Embryonic facial prominence (tissue), 1 donor: ENCODE data around the gene MAP7.
"Not testable (repeated sequence)": the region's sequence is repeated elsewhere in the genome, so short reads cannot be mapped to it uniquely, and the experiment has no call there.

Source experiments
- DNase-seq: peaks from one replicate; pipeline ENCODE4 v3.0.0-alpha.2; 2016; ENCODE audit errors: extremely low spot score

Gene MAP7

DNA sequence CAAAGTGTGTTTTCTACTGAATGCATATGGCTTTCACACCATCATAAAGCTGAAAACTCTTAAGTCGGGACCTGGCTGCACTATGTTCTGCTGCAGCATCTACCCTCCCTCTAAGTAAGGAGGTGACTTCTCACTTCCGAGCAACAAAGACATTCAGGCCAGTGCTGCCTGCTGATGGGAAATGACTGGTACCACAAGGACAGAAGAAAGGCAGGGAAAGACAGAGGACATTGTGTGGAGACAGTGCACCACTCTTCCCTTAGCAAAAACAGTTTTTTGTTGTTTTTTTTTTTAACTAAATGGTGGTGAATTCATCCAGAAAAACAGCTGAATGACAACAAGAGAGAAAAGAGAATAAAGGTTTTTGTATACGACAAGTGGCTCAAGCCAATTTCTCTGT is 81.5 kb downstream of the MAP7 start:
- no peak for DNase-seq

DNA sequence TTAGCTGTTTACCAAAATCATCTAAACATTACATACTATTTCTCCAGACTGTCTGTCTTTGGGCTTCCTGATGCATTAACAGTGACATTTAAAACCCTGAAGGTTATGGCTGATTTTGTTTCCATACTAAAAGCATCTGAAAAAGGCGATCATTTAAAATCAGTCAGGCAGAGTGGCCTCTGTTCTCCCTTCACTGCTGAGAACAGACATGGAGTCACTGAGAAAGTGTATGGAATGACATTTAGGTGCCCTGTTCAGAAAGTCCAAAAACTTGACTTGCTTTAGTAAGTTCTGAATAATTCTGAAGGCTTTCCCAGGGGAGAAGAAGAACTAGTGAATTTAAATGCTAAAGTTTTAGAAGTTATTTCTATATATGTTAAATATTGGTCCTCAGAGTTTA is 83.0 kb downstream of the MAP7 start:
- DNase-seq = no peak

DNA sequence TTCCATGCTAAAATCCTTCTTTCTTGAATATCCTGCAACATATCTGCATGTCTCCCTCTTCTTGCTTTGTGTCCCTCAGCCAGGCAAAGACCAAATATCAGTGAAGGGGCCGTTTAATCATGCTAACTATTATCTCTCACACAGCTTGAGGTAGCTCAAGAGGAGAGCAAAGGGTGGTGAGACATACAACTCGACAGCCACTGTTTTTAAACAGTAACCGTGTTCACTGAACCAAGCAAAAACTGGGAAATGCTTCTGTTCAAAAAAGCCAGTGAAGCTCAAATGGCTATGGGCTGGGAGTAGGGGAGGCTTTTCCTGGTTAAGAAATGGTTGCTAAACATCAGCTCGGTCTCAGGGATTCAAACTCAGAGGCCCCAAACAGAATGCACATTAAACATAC is 83.4 kb downstream of the MAP7 start:
- no peak for DNase-seq

DNA sequence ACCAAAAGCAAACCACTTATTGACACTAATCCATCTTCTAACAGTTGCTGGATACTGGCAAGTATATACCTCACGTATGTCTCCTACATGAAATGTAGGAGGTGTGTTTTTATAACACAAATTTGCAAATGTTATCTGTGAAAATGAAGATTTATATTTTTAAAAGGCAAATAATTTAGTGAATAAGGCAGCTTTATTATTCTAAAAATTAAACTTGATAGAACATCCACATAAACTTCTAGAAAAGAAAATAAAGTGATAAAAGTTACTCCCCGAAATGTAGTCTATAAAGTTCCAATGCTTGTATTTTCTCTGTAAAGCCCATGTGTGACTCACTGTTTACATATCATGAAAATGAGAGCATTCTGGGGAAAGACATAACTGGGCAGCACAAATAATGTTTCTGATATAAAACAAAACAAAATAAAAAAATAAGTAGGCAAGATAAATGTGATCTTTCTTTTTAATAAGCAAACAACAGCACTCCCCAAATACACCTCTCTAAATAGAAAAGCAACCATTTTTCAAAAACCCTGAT is 84.4 kb downstream of the MAP7 start:
- DNase-seq = no peak

DNA sequence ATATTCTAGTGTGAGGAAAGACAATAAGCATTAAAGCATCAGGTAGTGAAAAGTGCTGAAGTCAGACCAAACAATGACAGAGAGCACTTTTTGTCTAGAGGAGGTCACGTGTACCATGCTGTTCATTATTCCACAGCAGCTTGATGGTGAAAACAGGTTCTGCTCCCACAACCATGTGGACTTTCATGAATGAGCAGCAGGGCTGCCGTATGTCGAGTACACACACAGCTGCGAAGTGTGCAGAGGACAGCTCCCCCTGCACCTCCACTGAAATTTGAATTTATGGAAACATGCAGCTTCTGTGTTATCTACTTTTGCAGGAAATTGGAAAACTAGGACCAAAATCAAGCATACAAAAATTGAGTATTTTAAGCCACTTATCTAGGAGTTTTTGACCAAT is 85.3 kb downstream of the MAP7 start:
- no peak for DNase-seq

DNA sequence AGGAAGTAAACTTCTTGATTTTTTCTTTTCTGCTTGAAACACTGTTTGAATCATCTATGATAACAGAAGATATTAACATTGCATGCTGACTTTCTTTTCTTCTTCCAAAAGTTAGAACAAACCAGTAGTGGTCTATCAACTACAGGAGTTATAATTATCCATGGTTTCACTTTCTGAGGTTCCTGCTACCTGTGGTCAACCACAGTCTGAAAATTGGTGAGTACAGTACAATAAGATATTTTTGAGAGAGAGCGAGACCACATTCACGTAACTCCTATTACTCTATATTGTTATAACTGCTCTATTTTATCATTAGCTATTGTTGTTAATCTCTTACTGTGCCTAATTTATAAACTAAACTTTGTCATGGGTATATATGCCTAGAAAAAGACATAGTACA is 86.1 kb downstream of the MAP7 start:
- DNase-seq = no peak

DNA sequence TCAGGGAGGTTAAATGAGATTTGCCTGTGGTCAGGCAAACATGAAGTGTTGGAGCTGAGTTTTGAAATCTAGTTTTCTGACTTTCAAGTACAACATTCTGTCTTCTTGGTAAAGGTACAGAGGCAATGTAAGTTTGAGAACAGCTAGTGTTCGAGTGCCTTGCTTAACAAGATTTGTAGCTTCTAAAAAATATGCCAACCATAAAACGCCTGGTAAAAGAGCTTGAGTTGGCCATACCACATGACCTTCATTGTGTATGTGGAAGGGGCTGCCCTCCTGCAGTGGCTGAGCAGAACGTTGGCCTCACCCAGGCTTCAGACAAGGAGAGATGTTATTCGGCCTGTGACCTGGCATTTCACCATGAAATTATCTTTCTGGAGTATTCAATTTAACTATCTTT is 86.5 kb downstream of the MAP7 start:
- no peak for DNase-seq

DNA sequence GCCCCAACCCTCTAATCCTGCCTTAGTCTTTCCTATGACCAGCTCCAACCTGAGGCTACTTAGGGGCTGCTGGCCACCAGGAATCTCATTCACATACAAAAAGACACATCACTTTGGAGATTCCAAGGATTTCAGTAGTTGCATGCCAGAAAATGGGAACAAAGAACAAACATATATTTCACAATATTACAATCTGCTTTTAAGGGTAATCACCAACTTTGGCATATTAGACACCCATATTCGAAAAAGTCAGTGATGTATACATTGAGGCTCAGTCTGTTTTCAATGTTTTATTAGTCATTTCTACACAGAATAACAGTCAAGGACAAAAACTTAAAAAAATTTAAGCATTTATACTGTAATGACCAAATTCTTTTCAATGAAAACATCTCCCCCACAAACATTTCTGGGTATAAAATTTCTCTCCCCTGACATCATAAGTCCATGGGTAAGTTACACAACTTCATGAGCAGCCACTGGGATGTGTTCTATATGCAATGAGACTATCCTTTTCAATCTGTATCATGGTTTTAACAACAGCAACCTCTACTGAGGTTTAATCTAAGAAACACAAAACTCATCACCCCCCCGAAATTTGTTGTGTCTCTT is 103.5 kb downstream of the MAP7 start:
- no peak for DNase-seq

DNA sequence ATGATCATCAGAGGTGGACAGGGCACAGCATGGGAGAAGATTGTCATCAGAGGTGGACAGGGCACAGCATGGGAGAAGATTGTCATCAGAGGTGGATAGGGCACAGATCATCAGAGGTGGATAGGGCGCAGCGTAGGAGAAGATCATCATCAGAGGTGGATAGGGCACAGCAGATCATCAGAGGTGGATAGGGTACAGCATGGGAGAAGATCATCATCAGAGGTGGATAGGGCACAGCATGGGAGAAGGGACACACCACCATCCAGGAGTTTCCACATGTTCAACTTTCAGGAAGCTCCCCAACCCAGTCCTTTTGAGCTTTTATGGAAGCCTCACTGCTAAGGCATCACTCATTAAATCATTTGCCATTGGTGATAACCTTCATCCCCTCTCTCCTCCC is 104.1 kb downstream of the MAP7 start:
- DNase-seq = no peak

DNA sequence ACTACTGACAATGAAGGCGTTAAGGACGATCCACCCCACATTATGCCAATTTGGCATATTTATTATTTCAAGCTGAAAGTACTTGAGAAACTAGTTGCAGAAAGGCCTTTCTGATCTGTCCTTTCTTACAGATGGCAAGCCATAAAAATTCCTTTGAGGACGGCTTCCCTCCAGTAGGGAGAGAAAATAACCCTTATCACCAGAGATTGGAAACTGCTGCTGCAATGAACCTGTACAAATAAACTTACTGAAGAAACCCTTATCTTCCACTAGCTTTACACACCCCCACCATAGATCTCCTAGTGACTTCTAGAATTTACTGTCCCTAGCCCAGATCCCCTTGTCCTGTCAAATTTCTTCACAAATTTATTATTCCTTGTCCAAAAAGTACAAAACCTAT is 105.2 kb downstream of the MAP7 start:
- no peak for DNase-seq

DNA sequence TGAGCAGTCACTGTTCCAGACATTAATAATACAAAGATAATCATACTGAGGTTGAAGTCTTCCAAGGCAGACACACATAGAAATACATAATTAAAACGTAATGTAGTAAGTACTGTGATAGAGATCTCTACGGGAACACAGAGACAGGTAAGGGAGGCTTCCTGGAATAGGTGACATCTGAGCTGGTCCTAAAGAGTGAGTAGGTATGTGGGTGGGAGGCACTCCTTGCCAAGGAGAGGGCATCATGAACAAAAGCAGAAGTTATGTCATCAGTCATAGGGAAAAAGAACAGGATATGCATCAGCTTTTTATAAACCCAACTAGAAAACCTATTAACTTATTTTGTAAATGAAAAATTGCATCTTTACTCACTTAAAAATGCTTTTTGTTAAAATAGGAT is 110.0 kb downstream of the MAP7 start:
- DNase-seq = no peak

DNA sequence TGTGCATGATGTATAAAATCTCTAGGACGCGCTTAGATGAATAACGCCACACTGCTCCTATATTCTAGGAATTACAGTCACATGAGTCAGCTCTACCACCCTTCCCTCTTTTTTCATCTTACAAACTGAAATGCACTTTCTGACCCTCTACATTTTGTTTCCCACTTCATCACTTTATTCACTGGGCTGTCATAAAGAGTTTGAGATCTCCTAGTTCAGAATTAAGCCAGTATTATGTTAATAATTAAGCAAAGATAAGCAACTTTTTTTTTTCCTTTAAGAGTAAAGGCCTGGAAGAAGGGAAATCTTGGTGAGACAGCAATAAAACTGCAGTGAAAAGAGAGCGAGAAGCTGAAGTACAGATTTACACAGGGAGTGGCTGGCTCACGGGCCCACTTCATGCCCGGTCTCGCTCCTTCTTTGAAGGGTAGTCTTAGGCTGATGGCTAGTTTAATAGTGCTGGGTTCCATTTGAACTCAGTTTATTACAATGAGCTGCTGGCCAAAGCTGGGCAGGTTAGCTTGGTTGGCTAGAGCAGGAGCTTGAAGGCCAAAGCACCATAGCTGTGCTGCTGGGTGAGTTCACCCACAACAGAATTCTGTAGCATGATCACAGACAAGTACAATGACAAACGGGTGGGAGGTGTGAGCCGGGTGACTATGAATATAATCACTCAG is 110.6 kb downstream of the MAP7 start:
- DNase-seq = no peak

DNA sequence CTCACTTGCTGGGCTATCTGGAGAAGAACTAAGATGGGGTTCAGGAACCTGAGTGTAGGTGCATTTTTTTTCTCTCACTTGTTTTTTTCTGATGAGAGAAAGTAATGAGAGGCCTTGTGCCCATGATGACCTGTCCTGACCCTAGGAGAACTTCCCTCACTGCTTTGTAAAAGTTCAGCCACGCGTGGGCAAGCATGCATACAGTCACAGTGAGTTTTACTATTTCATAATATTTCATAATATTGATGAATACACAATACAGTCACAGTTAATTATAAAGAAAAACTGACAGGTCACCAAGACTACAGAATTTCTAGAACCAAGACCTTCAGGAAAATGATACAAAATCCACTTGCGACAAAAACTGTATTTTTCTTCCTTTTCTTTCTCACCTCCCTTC is 111.8 kb downstream of the MAP7 start:
- DNase-seq = no peak

DNA sequence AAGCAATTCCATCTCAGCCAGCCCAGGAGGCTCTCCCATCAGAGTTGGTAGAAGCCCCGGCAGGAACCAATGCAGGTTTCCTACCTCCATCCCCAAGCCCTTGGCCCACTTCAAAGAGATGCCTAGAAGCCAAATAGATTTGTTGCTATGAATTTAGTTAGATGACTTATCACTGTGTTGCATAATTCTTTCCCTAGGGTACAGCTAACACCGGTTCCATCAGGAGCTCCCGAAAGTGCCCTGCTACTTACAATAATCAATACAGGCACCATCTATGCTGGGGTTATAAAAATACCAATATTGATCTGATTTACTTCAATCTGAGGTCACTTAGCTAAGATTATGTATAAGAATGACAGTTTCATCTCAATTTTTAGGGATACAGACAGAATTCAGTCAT is 113.0 kb downstream of the MAP7 start:
- DNase-seq = no peak

DNA sequence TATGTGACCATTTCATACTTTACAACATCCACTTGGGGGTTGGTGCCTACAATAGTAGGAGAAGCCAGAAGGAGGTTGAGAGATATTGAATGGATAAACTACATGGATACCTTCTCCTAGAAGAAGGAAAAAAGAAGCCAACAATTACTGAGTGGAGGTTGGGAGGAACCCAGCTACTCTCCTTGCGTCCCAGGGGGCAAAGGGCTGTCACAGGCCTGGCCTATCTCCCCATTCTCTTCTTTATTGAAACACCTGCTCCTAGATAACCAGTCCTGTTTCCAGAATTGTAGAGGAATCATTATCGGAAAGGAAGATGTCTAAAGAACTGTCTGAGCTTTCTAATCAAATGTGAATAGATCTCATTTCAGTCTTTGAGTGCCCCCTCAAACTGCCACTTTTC is 115.1 kb downstream of the MAP7 start:
- no peak for DNase-seq

DNA sequence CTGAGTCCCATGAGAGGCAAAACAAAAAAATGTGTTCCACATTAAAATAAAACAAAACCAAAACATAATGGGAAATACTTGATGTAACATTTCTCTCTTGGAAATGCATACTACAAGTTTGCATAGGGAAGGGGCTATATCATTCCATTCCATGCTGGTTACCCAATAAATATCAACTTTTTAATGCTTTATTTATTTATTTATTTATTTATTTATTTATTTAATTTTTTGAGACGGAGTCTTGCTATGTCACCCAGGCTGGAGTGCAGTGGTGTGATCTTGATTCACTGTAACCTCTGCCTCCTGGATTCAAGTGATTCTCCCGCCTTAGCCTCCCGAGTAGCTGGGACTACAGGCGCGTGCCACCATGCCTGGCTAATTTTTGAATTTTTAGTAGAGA is 118.9 kb downstream of the MAP7 start:
- not testable (repeated sequence) for DNase-seq

DNA sequence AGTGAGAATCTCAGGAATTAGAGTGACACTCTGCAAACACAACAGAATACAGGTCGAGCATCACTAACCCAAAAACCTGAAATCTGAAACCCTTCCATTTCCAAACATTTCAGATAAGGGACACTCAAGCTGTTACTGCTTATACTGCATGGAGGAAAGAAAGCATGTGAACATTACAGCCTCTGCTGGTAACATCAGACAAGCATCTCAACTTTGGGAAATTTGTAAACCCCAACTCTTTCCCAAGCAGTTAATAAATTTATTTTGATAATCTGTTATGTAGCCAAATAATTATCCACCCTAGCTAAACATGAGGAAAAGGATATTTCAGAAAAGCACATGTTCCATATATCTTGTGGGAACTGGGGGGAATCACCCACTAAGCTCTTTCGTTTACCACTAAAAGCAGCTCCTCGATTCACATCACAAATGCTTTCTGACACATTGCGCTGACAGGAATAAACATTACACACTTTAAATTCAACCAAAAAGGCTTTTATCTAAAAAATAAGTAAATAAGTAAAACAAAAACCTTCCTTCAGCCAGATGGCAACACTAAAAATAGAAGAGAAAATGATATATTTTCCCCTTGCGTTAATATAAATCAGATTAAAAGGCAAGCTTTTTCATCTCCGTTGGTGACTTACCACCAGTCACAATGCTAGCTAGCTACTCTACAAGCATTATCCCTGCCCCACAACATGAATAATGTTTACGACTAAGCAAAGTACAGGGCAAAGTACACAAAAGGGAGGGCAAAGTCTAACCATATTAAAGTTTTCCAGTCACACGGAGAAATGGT is 120.8 kb downstream of the MAP7 start:
- DNase-seq = no peak

DNA sequence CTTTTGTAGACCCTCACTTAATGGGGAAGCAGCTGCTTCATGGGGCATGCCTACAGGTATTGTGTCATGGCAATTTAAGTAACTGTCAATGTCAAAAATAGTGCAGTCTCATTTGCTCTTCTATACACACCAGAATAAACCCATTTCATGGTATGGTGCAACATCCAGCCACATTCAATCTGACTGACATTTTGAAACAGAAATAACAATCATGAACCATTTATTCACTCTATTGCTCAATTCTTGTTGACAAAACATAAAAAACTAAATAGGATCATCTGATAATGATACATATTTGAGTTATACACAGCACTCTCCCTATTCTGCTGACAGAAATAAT is 122.9 kb downstream of the MAP7 start:
- DNase-seq = no peak

DNA sequence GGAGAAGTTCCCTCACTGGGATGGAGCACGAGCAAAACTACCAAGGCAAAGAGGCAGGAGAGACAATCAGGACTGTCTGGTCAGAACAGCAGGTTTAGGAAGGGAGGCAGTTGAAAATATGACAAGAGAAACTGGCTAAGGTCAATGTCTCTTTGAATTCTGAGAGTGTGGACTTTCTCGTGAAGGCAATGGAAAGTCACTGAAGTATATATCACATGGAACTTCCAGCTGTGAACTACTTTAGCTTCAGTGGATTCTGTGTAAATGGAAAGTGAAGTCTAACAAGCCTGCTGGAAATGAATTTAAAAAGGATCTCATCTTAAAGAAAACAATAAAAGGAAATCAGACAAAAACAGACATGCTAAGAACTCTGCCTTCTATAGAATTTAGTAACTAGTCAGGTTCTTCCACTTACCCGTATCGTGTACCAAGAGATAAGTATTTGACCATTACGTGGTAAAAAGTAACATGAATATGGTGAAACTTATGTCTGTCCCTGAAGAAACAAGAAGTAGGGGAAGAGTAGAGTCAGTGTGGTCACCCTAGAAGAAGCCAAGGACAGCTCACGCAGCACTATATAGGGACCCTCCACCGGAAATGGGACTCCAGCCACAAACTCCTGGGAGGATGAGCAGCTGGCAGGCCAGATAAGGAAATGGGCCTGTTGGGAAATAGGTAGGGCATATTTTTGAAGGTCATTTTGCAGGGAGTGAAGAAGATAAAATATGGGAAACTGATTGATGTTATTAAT is 123.4 kb downstream of the MAP7 start:
- no peak for DNase-seq

DNA sequence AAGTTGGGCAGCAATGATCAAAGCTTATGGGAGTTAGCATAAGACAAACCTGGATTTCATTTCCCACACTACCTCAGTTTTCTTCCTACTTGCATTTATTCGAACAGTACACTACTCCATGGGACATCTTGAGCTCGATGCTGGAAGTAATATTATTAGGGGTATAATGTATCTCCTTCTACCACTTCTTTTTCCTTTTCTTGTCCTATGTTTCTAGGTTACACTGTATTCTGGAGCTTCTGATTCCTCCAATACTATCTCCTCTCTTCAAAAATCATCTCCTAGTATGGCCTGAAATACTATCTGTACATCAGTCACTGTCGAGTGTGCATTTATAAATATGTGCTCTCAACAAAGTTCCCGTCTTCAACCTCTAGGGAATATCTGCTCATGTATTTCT is 124.4 kb downstream of the MAP7 start:
- no peak for DNase-seq

DNA sequence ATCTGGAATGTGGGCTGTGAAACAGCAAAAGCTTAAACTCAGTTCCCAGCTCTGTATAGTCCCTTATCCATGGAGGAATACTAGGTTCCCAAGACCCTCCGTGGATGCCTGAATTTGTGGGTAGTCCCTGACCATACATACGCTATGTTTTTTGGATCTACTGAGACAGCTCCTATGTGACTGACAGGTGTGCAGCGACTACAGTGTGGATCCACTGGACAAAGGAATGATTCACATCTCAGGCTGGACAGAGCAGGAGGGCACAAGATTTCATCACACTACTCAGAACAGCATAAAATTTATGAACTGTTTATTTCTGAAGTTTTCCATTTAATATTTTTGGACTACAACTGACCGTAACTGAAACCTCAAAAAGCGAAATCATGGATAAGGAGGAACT is 125.3 kb downstream of the MAP7 start:
- DNase-seq = no peak

DNA sequence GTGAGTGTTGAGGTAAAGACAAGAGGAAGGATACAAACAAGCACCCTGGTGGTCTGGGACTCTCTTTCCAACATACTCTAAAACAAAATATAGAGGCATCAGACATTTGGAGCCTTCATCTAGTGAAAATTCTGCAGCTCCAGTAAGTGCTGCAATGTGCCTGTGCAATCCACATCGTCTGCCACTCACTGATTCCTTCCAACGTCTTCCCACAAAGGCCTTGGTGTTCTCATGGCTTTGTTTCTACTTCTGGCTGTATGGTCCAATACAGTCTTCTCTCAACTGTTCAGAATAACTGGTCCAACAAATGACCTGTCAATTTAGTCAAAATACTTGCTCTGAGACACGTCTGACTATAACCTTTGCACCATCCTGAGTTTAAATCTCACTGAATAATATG is 125.8 kb downstream of the MAP7 start:
- DNase-seq = no peak
